Dendritic cell treated with granulocyte-macrophage colony-stimulating factor and Interleukin-4, amounts not matched to agents 40 ng/mL and 50 ng/mL, for 4 days (primary cell): ENCODE data around the gene ARHGAP27.

Experiments used
- H3K27ac Mint-ChIP-seq: one replicate; pipeline ENCODE4 v1.8.0; 2022; ENCODE audit warnings: mild to moderate bottlenecking, mixed read lengths
- H3K27me3 Mint-ChIP-seq: one replicate; pipeline ENCODE4 v1.8.0; 2022; ENCODE audit warnings: mild to moderate bottlenecking, mixed read lengths
- H3K36me3 Mint-ChIP-seq: one replicate; pipeline ENCODE4 v1.8.0; 2022; ENCODE audit warnings: low read depth, mixed read lengths
- H3K4me1 Mint-ChIP-seq: one replicate; pipeline ENCODE4 v1.8.0; 2022; ENCODE audit warnings: low read depth, mixed read lengths
- H3K4me3 Mint-ChIP-seq: one replicate; pipeline ENCODE4 v1.8.0; 2022; ENCODE audit warnings: mild to moderate bottlenecking, moderate library complexity, mixed read lengths
- H3K9me3 Mint-ChIP-seq: one replicate; pipeline ENCODE4 v1.8.0; 2022; ENCODE audit warnings: mixed read lengths
- intact Hi-C: fragments of 100-400 bp; cut with micrococcal nuclease; formaldehyde crosslinking; loops from one replicate; pipeline ENCODE4 v1.15.0; 2022

The ARHGAP27 gene

DNA sequence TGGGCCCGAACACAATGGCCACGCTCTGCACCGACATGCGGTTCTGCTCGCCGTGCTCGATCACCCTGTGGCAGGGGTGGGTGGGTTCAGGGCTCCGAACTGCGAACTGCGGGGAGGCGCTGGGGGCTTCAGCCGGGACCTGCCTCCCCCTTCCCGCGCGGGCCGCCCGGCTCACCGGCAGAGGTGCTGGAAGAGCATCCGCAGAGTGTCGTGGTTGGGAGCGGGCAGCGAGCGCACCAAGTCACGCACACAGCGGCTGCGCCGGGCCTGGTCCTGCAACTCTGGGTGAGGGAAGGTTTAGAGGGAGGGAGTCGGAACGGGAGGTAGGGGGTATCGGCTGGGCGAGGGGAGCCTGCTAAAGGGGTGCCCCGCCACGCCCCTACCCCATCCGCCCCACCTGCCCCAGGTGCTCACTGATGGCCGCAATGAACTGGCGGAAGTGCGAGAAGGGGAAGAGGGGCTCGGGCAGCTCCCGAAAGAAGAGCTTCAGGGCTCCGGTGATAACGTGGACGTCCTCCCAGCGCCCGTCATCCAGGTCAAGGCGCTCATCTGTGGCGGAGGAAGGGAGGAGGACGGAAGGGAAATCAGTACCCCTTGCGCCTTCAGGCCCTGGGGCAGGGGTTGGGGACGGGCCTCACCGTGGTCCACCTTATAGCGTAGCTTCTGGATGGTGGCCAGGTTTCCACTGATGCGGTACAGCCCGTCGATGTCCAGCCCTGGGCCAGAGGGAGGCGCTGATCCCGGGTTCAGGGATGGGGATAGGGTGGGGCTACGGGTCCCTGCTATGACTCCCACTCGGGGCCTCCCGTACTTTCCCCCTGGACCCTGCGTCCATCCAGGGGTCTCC is 36.9 kb downstream of the ARHGAP27 start:
- Mint-ChIP-seq H3K27ac (no peak overlapping the region), H3K4me1 (peaks cover 25% of the 10 kb centered on the region), H3K36me3 (peaks cover 78% of the 10 kb centered on the region), H3K4me3 (no peak overlapping the region), H3K27me3 (peaks cover 12% of the 10 kb centered on the region), H3K9me3 (no peaks in the 10 kb centered on the region)
- intact Hi-C loops, result no loop called here

DNA sequence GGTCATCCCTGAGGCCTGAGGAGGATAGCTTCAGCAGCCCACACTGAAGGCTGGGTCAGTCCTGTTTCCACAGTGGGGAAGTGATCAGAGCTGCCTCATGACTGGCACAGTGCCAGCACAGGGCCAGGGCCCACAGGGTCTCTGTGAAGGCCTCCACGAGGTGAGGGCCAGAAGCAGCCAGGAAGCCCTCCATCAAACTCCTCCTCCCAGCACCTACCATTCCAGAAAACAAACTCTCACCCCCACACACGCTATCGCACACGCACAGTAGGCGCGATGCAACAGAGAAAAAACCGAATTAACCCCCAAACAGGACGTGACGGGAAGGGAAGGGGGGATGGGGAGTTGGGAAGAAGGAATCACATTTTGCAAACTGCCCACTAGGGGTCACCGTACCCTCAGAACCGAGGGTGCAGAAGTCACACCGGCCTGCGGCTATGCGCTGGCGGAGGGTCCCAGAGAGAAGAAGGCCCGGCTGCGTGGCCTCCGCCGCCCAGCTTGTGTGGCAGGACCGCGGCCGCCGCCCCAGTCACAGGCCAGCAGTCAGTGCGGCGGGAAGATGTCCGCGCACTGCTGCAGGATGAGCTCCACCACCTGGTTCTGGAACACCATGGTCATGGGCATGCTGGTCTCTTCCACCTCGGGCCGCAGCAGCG is 37.6 kb downstream of the ARHGAP27 start:
- Mint-ChIP-seq H3K27ac (no peak overlapping the region), H3K4me1 (peaks cover 25% of the 10 kb centered on the region), H3K9me3 (no peaks in the 10 kb centered on the region), H3K4me3 (no peak overlapping the region), H3K36me3 (peaks cover 71% of the 10 kb centered on the region), H3K27me3 (peaks cover 12% of the 10 kb centered on the region)
- intact Hi-C loops, result no loop called here

DNA sequence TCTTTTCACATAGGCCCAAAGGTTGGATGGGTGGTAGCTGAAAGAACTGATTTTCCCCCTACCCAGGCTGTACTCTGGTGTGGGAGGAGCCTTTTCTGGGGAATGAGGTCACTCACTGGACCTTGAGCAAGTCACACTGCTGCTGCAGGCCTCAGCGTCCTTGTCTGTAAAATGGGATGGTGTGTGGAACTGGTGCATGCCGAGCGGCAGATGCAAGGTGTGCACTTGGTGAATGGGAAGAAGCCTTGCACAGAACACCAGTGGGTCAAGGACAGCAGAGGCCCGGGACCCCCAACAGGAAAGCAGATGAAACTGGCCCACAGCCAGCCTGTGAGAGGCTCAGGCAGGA is 38.1 kb downstream of the ARHGAP27 start:
- no peak overlapping the region for H3K27ac Mint-ChIP-seq
- intact Hi-C loops, result no loop called here
- peaks cover 15% of the 10 kb centered on the region for H3K27me3 Mint-ChIP-seq
- peaks cover 29% of the 10 kb centered on the region for H3K4me1 Mint-ChIP-seq
- no peaks in the 10 kb centered on the region for H3K9me3 Mint-ChIP-seq
- H3K4me3 Mint-ChIP-seq, result no peak overlapping the region
- peaks cover 66% of the 10 kb centered on the region for H3K36me3 Mint-ChIP-seq

DNA sequence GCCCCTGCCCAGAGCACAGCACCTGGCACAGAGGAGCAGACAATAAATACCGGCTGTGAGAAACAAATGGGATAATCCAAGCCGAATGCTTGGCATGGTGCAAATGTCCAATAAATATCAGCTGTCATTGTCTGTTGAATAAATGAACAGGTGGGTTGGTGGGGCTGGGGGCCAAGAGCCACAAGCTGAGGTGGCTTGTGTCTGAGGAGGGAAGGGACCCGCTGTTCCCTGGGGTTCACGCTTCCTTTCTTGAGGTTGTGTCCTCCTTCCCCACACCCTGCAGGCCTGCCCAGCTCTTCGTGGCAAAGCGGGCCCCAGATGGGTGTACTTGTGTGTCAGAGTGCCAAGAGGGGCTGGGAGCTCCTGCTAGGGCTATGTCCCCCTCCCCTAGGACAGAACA is 38.6 kb downstream of the ARHGAP27 start:
- no peak overlapping the region for H3K4me3 Mint-ChIP-seq
- H3K27me3 Mint-ChIP-seq, result peaks cover 16% of the 10 kb centered on the region
- intact Hi-C loops, result no loop called here
- H3K27ac Mint-ChIP-seq, result no peak overlapping the region
- H3K9me3 Mint-ChIP-seq, result no peaks in the 10 kb centered on the region
- H3K4me1 Mint-ChIP-seq, result peaks cover 33% of the 10 kb centered on the region
- H3K36me3 Mint-ChIP-seq, result peaks cover 61% of the 10 kb centered on the region

DNA sequence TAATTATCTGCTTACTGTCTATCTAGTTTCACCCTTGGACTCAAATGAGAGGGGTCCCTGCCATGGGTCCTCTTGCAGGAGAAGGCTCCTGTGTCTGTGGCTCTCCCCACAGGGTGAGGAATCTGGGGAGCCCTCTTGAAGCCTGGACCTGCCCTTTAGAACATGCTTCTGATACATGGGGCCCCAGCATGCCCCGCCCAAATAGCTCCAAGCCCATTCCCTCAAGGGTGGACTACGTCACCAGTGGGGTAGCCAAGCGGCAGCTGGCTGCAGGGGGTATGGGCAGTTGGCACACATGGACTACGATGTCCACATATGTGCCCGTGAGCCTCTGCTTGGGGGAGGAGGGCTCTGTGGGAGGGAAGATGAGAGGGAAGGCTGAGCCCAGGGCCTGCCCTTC is 39.3 kb downstream of the ARHGAP27 start:
- H3K27ac Mint-ChIP-seq, result peak overlapping the region; percentile 52
- intact Hi-C loops, result no loop called here
- H3K9me3 Mint-ChIP-seq, result no peaks in the 10 kb centered on the region

DNA sequence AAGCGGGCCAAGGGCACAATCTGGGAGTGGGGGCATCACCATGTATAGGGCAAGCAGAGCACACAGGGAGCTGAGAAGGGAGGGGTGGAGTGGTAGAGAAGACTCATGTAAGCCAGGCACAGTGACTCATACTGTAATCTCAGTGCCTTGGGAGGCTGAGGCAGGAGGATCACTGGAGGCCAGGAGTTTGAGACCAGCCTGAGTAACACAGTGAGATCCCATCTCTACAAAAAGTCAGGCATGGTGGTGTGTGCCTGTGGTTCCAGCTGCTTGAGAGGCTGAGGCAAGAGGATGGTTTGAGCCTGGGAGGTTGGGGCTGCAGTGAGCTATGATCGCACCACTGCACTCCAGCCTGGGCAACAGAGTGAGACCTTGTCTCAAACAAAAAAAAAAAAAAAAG is 40.8 kb downstream of the ARHGAP27 start:
- intact Hi-C loops, result no loop called here
- Mint-ChIP-seq H3K9me3 (no peaks in the 10 kb centered on the region), H3K27me3 (peaks cover 26% of the 10 kb centered on the region), H3K36me3 (peaks cover 40% of the 10 kb centered on the region), H3K27ac (no peak overlapping the region), H3K4me1 (peaks cover 45% of the 10 kb centered on the region), H3K4me3 (no peak overlapping the region)

More for the DNA sequence above, 39.3 kb downstream of the ARHGAP27 start:
- Mint-ChIP-seq H3K27me3 (peaks cover 20% of the 10 kb centered on the region), H3K4me3 (no peak overlapping the region), H3K4me1 (peaks cover 40% of the 10 kb centered on the region), H3K36me3 (peaks cover 55% of the 10 kb centered on the region)

DNA sequence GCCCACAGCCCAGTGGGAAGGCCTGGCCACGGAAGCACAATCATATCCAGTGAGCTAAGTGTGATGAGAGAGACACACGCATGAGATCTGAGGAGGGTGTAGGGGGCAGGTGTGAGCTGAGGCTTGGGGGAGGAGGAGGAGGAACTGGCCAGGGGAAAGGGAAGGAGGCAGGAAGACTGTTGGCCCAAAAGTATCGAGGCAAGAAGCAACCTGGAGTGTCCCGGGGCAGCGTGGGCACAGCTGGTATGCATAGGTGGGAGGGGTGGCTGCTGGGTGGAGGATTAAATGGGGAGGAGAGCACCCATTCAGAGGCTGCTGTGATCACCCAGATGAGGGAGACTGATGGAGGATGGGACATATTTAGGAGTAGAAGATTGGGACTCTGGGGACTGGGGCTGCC is 41.4 kb downstream of the ARHGAP27 start:
- Mint-ChIP-seq H3K9me3 (no peaks in the 10 kb centered on the region), H3K4me1 (peaks cover 45% of the 10 kb centered on the region), H3K4me3 (no peak overlapping the region), H3K36me3 (peaks cover 33% of the 10 kb centered on the region), H3K27me3 (peaks cover 26% of the 10 kb centered on the region), H3K27ac (no peak overlapping the region)
- intact Hi-C loops, result no loop called here

DNA sequence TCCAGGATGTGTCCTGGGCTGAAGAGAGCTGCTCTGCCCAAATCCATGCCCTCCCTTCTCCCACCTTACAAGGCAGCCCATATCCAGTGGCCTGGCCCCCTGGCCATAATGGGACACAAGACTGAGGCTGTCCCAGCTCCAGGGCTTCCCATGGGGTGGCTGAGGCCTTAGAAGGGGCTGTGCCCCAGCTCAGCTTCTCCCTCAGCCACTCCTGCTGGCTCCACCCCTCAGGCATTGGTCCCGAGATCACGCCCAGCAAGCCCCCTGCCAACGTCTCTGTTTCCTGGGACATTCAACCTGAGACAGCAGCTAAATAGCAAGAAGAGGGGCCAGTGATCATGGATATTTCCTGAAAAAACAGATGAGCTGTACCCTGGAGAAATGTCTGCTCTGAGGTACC is 43.3 kb downstream of the ARHGAP27 start:
- intact Hi-C loops, result no loop called here
- peaks cover 44% of the 10 kb centered on the region for H3K4me1 Mint-ChIP-seq
- H3K27ac Mint-ChIP-seq, result no peak overlapping the region

DNA sequence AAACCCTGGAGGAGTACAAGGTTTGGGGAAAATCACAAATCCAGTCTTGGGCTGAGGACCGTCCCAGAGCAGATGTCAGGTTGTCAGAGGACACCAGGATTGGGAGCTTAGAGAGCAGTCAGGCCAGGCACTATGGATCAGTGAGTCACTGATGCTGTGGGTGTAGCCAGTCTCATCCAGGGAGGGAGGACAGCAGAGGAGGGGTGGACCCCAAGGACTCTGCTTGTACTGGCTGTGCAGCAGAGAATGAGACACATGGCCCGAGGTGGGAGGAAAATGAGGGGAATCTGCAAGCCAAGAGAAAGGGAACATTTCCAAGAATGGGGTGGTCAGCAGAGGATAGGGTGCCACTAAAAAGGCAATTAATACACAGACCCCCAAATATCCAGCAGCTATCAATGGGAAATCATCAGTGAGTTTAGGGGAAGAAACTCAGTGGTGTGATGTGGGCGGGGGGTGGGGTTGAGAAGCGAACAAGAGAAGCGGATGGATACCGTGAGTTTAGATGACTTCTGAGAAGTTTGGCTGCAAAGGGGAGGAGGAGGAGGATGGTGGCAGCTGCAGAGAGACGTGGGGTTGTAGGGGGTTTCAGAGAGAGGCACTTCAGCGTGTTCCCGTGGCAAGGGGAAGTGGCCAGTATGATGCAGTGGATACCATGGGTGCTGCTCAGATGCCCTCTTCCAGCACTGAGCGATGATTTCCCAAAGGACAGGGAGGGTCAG is 43.9 kb downstream of the ARHGAP27 start:
- Mint-ChIP-seq H3K36me3 (peaks cover 8% of the 10 kb centered on the region), H3K9me3 (no peaks in the 10 kb centered on the region), H3K4me3 (no peak overlapping the region), H3K4me1 (peaks cover 50% of the 10 kb centered on the region), H3K27ac (peak overlapping the region; percentile 22), H3K27me3 (peaks cover 37% of the 10 kb centered on the region)
- intact Hi-C loops, result no loop called here

More for the DNA sequence above, 43.3 kb downstream of the ARHGAP27 start:
- H3K27me3 Mint-ChIP-seq, result peaks cover 31% of the 10 kb centered on the region
- peaks cover 14% of the 10 kb centered on the region for H3K36me3 Mint-ChIP-seq
- no peak overlapping the region for H3K4me3 Mint-ChIP-seq
- H3K9me3 Mint-ChIP-seq, result no peaks in the 10 kb centered on the region

DNA sequence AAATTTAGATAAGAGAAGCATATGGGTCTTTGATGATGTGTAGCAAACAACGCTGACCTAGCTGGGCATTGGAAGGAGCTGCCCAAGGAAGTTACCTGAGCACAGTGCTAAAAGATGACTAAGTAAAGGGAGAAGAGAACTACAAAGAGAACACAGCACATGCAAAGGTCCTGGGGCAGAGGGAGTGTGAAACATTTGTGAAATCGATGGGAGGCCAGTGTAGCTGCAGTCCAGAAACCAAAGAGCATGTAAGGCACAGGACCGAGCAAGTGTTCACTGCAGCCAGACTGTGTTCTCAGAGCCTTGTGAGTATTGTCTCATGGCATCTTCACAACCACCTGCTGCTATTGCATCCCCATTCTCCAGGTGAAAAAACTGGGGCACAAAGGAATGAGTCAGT is 44.9 kb downstream of the ARHGAP27 start:
- Mint-ChIP-seq H3K9me3 (no peaks in the 10 kb centered on the region), H3K4me1 (peaks cover 58% of the 10 kb centered on the region), H3K27me3 (peaks cover 34% of the 10 kb centered on the region), H3K36me3 (no peaks in the 10 kb centered on the region), H3K4me3 (no peak overlapping the region), H3K27ac (no peak overlapping the region)
- intact Hi-C loops, result no loop called here

DNA sequence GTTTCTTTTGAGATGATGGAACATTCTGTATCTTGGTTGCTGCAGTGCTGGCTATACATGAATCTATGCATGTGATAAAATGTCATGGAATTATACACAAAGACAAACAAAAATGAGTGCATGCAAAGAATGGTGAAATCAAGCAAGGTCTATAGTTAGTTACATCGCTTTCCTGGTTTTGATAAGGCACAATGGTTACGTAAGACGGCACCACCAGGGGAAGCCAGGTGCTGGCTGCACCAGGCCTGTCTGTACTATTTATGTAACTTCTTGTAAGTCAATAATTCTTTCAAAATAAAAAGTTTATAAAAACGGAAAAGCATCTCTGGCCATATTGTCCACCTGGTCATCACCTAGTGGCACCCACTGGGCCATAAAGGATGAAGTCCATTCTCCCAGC is 46.5 kb downstream of the ARHGAP27 start:
- intact Hi-C loops, result no loop called here

DNA sequence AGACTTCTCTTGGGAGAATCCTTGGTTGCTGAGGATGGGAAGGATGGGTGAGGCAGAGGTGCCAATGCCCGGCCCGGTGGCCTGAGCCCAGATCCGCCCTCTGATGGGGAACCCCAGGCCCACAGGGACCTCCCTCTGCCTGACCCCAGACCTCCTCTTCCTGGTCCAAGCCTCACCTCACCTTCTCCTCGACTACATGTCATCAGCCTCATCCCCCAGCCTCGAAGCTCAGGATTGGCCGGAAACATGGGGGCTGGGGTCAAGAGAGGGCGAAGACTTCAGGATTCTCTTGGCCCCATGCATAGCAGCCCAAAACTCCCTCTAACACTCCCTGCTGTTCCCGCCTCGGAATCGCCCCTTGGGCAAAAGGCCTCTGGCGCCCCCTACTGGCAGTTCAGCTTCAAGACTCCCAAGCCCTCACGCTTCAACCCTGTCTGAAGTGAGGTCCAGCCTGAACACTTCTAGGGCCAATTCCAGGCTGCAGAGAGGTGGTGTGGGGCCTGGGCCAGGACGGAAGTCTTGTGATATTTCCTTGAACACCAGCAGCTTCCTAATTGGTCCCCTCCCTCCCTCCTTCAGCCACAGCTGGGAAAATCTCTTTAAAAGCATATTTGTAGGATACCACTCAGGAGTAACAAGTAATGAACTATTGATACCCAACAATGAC is 47.2 kb downstream of the ARHGAP27 start:
- Mint-ChIP-seq H3K4me1 (peaks cover 57% of the 10 kb centered on the region), H3K27me3 (peaks cover 27% of the 10 kb centered on the region), H3K4me3 (no peak overlapping the region), H3K9me3 (no peaks in the 10 kb centered on the region), H3K27ac (peak overlapping the region; percentile 9), H3K36me3 (no peaks in the 10 kb centered on the region)
- intact Hi-C loops, result loop anchor here (1.0 to 2.0 kb wide), 3 partner anchors 101 to 166 kb away; no protein-coding TSS in a partner anchor

More for the DNA sequence above, 46.5 kb downstream of the ARHGAP27 start:
- Mint-ChIP-seq H3K4me1 (peaks cover 52% of the 10 kb centered on the region), H3K4me3 (no peak overlapping the region), H3K27ac (no peak overlapping the region), H3K9me3 (no peaks in the 10 kb centered on the region), H3K27me3 (peaks cover 27% of the 10 kb centered on the region), H3K36me3 (no peaks in the 10 kb centered on the region)

DNA sequence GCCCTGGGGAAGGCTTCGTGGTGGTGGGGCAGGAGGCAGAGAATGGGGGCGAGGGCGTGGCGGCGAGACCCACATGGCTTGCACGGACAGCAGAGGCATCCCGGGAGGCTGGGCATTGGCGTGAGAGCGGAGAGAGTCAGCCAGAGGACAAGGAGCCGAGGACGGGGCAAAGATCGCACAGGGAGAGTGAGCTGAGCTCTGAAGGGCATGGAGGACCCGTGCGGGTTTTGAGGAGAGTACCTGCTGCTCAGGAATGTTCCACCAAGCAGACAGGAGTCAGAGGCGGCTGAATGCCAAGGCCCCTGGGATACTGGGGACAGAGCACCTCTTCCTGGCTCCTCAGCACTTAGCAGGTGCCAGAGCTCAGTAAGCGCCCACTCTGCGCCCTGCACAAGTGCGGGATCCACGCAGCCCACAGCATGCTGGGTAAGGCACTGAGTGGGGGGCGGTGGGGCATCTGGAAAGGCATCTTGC is 47.8 kb downstream of the ARHGAP27 start:
- peak overlapping the region; percentile 61 for H3K27ac Mint-ChIP-seq
- H3K4me3 Mint-ChIP-seq, result no peak overlapping the region
- intact Hi-C loops, result loop anchor here (1.0 to 5.0 kb wide), 4 partner anchors 38 to 166 kb away; no protein-coding TSS in a partner anchor
- H3K9me3 Mint-ChIP-seq, result no peaks in the 10 kb centered on the region
- peaks cover 61% of the 10 kb centered on the region for H3K4me1 Mint-ChIP-seq
- H3K27me3 Mint-ChIP-seq, result peaks cover 29% of the 10 kb centered on the region
- H3K36me3 Mint-ChIP-seq, result no peaks in the 10 kb centered on the region
